ENCODE data around the gene PLEKHA1.

The PLEKHA1 gene

GRCh38 chr10:122413327-122413726 is 38.8 kb downstream of the PLEKHA1 start:
- H3K27ac ChIP-seq = no peak overlapping the region
- no peaks in the 10 kb centered on the region for H4K20me1 ChIP-seq
- no peak overlapping the region for H3K4me2 ChIP-seq
- no peak overlapping the region for H3K4me3 ChIP-seq
- no peak for TF ChIP-seq Cebpa-rat (IDR thresholded peaks at IDR 0.05)
- H3K9ac ChIP-seq = no peak overlapping the region
- no peaks in the 10 kb centered on the region for H3K9me3 ChIP-seq (replicated peaks in 1 of 11)
- peaks cover 0 to 28% (median 5%) of the 10 kb centered on the region in 11 experiments; a peak in 11 of 22 replicates for H3K27me3 ChIP-seq
- H3K36me3 ChIP-seq = peaks cover 0 to 15% (median 0%) of the 10 kb centered on the region in 11 experiments; a peak in 3 of 22 replicates
- peaks cover 14 to 31% (median 18%) of the 10 kb centered on the region in 10 experiments for H3K4me1 ChIP-seq

GRCh38 chr10:122417667-122418066 is 43.2 kb downstream of the PLEKHA1 start:
- peak overlapping the region in 2 of 11 experiments; percentile 19 to 56; a peak in 2 of 22 replicates for H3K27ac ChIP-seq
- H3K9me3 ChIP-seq (replicated peaks in 1 of 11) = no peaks in the 10 kb centered on the region
- H3K4me3 ChIP-seq = no peak overlapping the region
- H3K4me1 ChIP-seq = peaks cover 14 to 37% (median 18%) of the 10 kb centered on the region in 10 experiments
- H3K4me2 ChIP-seq = peak overlapping the region; percentile 39 to 87 (median 64); a peak in 21 of 22 replicates
- TF ChIP-seq Cebpa-rat (IDR thresholded peaks at IDR 0.05) = no peak
- H4K20me1 ChIP-seq = peaks cover 0 to 3% (median 0%) of the 10 kb centered on the region in 11 experiments; a peak in 1 of 22 replicates
- peaks cover 0 to 33% (median 5%) of the 10 kb centered on the region in 11 experiments; a peak in 11 of 22 replicates for H3K27me3 ChIP-seq
- no peak overlapping the region for H3K9ac ChIP-seq
- H3K36me3 ChIP-seq = peaks cover 0 to 24% (median 0%) of the 10 kb centered on the region in 11 experiments; a peak in 4 of 22 replicates

DNA sequence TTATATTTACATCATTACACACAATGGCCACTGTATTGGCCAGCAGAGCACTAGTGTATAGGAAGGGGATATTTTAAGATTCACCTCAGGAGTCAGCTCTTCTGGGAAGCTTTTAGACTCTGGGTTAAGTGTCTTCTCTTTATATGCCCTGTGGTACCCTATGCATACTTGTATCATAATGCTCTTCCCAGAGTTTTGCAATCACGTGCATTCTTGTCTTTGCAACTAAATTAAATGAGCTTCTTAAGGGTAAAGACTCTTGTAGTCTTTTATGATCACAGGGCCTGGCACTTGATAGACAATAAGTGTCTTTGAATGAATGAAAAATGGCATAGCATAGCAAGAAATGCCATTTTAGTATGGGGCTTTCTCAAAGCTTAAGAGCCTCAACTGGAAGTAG is 44.5 kb downstream of the PLEKHA1 start:
- TF ChIP-seq Cebpa-rat (IDR thresholded peaks at IDR 0.05) = no peak
- peaks cover 0 to 33% (median 5%) of the 10 kb centered on the region in 11 experiments; a peak in 11 of 22 replicates for H3K27me3 ChIP-seq
- H3K36me3 ChIP-seq = peaks cover 0 to 24% (median 0%) of the 10 kb centered on the region in 11 experiments; a peak in 4 of 22 replicates
- H3K4me3 ChIP-seq = no peak overlapping the region
- no peak overlapping the region for H3K27ac ChIP-seq
- no peak overlapping the region for H3K9ac ChIP-seq
- peaks cover 0 to 3% (median 0%) of the 10 kb centered on the region in 11 experiments; a peak in 1 of 22 replicates for H4K20me1 ChIP-seq
- no peaks in the 10 kb centered on the region for H3K9me3 ChIP-seq (replicated peaks in 1 of 11)
- no peak overlapping the region for H3K4me2 ChIP-seq
- H3K4me1 ChIP-seq = peaks cover 14 to 37% (median 18%) of the 10 kb centered on the region in 10 experiments

DNA sequence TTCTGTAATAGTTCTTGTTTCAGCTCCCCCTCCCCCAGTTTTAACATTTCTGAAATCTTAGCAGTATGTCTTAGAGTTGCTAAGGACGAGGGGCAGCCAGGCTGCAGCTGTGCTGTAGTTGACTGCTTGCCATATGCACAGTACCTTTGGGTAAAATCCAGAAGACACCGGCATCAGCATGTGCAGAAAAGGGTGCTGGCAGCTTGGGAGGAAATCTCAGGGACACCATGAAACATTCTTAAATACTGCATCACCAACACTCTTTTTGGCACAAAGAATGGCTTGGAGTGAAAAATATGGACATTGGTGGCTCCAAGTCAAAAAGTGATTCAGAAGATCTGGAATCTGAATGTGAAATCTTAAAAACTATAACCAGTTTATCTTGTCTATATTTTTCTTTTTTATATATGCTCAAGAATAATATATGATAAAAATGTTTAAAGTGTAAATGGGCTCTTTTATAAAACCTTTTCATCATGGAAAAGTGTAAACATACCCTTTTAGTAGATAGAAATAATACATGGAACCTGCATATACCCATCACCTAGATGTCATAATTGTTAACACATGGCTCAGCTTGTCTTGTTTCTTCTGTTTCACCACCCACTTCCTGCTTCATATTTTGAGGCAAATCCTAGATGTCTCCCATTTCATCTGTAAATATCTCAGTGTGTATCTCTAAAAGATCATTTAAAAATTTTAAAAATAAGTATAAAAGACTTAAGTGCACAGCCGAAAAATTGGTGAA is 45.5 kb downstream of the PLEKHA1 start:
- no peak overlapping the region for H3K4me2 ChIP-seq
- no peak overlapping the region for H3K27ac ChIP-seq
- H3K36me3 ChIP-seq = peaks cover 0 to 26% (median 0%) of the 10 kb centered on the region in 11 experiments; a peak in 4 of 22 replicates
- H4K20me1 ChIP-seq = peaks cover 0 to 3% (median 0%) of the 10 kb centered on the region in 11 experiments; a peak in 1 of 22 replicates
- H3K4me1 ChIP-seq = peaks cover 15 to 37% (median 21%) of the 10 kb centered on the region in 10 experiments
- no peak overlapping the region for H3K4me3 ChIP-seq
- H3K9me3 ChIP-seq (replicated peaks in 1 of 11) = no peaks in the 10 kb centered on the region
- no peak for TF ChIP-seq Cebpa-rat (IDR thresholded peaks at IDR 0.05)
- no peak overlapping the region for H3K9ac ChIP-seq
- H3K27me3 ChIP-seq = peaks cover 0 to 26% (median 5%) of the 10 kb centered on the region in 11 experiments; a peak in 10 of 22 replicates

DNA sequence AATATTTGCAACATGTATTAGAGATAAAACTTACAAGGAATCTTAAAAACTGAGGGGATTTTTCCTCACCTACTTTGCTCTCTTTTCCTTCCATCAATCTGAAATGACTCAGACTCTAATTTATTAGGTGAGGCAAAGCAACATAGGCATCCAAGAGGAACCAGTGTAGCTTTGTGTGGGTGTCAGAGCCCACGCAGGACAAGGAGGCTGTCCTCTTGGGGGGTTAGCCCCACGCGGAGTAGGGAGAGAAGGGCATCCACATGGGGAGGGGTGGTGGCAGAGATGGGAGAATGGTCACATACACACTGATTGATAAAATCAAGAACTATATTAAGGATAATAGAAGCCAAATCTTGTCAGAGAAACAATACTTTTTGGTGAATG is 46.1 kb downstream of the PLEKHA1 start:
- H3K4me1 ChIP-seq = peaks cover 15 to 32% (median 22%) of the 10 kb centered on the region in 10 experiments
- no peak overlapping the region for H3K4me2 ChIP-seq
- peaks cover 0 to 22% (median 0%) of the 10 kb centered on the region in 11 experiments; a peak in 4 of 22 replicates for H3K36me3 ChIP-seq
- H3K27me3 ChIP-seq = peaks cover 0 to 20% (median 5%) of the 10 kb centered on the region in 11 experiments; a peak in 10 of 22 replicates
- no peaks in the 10 kb centered on the region for H3K9me3 ChIP-seq (replicated peaks in 1 of 11)
- no peak overlapping the region for H3K4me3 ChIP-seq
- no peak overlapping the region for H3K27ac ChIP-seq
- no peak overlapping the region for H3K9ac ChIP-seq
- H4K20me1 ChIP-seq = peaks cover 0 to 3% (median 0%) of the 10 kb centered on the region in 11 experiments; a peak in 1 of 22 replicates
- no peak for TF ChIP-seq Cebpa-rat (IDR thresholded peaks at IDR 0.05)

DNA sequence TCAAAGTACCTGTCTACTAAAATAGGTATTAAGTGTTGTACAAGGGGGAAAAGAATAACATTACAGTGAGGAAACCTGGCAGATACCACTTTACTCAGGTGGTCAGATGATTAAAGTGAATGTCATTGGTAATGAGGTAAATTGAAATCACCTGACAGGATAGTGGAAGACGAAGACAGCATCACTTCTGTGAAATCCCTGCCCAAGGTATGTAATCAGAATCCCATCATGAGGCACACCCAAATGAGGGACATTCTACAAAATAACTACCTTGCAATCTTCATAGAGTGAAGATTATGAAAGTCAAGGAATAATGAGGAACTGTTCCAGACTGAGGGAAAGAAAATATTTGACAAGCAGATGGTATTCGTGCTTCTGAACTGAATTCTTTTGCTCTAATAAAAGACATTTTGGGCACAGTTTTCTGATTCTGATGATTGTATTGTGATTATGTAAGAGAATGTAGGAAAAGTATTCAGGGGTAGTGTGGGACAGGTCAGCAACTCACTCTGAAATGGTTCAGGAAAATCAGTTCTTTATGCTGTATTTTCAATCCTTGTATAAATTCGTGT is 46.6 kb downstream of the PLEKHA1 start:
- Histone ChIP-seq H3K4me1 (peaks cover 13 to 27% (median 20%) of the 10 kb centered on the region in 10 experiments), H3K4me3 (no peak overlapping the region), H4K20me1 (peaks cover 0 to 3% (median 0%) of the 10 kb centered on the region in 11 experiments; a peak in 1 of 22 replicates), H3K9me3 (replicated peaks in 1 of 11) (no peaks in the 10 kb centered on the region), H3K9ac (no peak overlapping the region), H3K4me2 (no peak overlapping the region), H3K27ac (no peak overlapping the region), H3K27me3 (peaks cover 0 to 16% (median under 1%) of the 10 kb centered on the region in 11 experiments; a peak in 10 of 22 replicates), H3K36me3 (peaks cover 0 to 17% (median 0%) of the 10 kb centered on the region in 11 experiments; a peak in 4 of 22 replicates)
- TF ChIP-seq Cebpa-rat (IDR thresholded peaks at IDR 0.05) = no peak

- no peak overlapping the region for H3K27ac ChIP-seq
- peaks cover 0 to 3% (median 0%) of the 10 kb centered on the region in 11 experiments; a peak in 1 of 22 replicates for H4K20me1 ChIP-seq
- no peak overlapping the region for H3K4me3 ChIP-seq
- peaks cover 0 to 15% (median 0%) of the 10 kb centered on the region in 11 experiments; a peak in 3 of 22 replicates for H3K36me3 ChIP-seq
- H3K4me1 ChIP-seq = peaks cover 8 to 21% (median 16%) of the 10 kb centered on the region in 10 experiments
- H3K27me3 ChIP-seq = peaks cover 0 to 14% (median 0%) of the 10 kb centered on the region in 11 experiments; a peak in 5 of 22 replicates
- H3K4me2 ChIP-seq = no peak overlapping the region
- no peaks in the 10 kb centered on the region for H3K9me3 ChIP-seq (replicated peaks in 1 of 11)
- no peak overlapping the region for H3K9ac ChIP-seq
- no peak for TF ChIP-seq Cebpa-rat (IDR thresholded peaks at IDR 0.05)
Observed at GRCh38 chr10:122421742-122422141, 47.2 kb downstream of the PLEKHA1 start.

DNA sequence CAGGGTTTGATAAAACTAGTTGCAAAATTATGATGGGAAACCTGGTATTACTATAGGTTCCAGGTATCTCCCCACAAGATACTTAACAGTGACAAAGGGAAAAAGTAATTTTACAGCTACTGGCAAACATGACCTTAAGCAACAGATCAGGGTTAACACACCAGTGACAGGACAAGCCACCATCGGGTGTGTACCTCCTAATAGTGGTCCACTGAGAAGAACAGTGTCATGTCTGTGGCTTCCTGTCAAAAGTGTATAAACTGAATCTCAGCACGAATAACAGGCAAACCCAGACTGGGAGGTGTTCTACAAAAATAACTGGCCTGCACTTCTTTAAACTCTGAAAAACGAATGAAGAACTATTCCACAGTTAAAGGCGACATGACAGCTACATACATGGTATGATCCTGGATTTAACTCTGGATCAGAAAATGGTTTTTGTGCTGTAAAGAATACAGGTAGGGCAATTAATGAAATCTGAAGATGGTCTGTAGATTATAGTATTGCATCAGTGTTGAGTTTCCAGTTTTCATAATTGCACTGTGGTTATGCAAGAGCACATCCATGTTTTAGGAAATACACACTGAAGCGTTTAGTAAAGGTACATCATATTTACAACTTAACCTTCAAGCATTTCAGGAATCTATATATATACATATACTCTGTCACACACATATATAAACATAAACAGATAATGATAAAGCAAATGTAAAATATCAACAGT is 47.9 kb downstream of the PLEKHA1 start:
- Histone ChIP-seq H3K4me2 (no peak overlapping the region), H3K4me3 (no peak overlapping the region), H4K20me1 (peaks cover 0 to 3% (median 0%) of the 10 kb centered on the region in 11 experiments; a peak in 1 of 22 replicates), H3K27ac (no peak overlapping the region), H3K27me3 (peaks cover 0 to 14% (median 0%) of the 10 kb centered on the region in 11 experiments; a peak in 5 of 22 replicates), H3K4me1 (peaks cover 3 to 20% (median 14%) of the 10 kb centered on the region in 10 experiments; a peak in 19 of 20 replicates), H3K9ac (no peak overlapping the region), H3K9me3 (replicated peaks in 1 of 11) (no peaks in the 10 kb centered on the region), H3K36me3 (peaks cover 0 to 15% (median 0%) of the 10 kb centered on the region in 11 experiments; a peak in 3 of 22 replicates)
- no peak for TF ChIP-seq Cebpa-rat (IDR thresholded peaks at IDR 0.05)

All from BLaER1 treated with 17β-estradiol and CSF1 and Interleukin-3, amounts not matched to agents 10 nM and 100 nM (cell line).